ENCODE data around the gene TESMIN.

Gene TESMIN

GRCh38 chr11:68761801-68762200 is 10.5 kb upstream of the TESMIN start:
- DNase-seq (ENCODE audit: low spot score) = no peak

GRCh38 chr11:68759991-68760390 is 8.7 kb upstream of the TESMIN start:
- DNase-seq (ENCODE audit: low spot score) = no peak

- no peak for DNase-seq (ENCODE audit: low spot score)
These were observed 6.4 kb upstream of the TESMIN start for GRCh38 chr11:68757711-68758110.

- DNase-seq (ENCODE audit: low spot score) = no peak
These were observed 4.9 kb upstream of the TESMIN start for GRCh38 chr11:68756171-68756766.

DNA sequence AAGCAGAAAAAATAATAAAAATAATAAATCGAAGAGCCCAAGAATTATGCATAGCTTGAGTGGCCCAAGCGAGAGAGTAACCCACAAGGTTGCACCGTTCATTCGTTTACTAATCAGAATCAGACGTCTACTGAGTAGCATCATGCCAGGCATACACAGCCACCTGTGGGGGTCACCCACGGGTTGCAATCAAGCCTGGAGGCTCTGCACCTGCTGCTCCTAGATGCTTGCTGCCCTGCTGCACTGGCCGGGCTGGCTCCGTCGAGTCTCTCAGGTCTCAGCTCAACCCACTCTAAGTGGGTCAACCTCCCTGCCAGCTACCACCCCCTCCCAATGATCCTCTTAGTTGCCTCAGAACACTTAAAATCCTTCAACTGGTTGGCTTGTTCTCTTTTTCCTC is 2.0 kb upstream of the TESMIN start:
- no peak for DNase-seq (ENCODE audit: low spot score)

GRCh38 chr11:68751004-68751325 is 355 bp downstream of the TESMIN start:
- DNase-seq (ENCODE audit: low spot score) = no peak

DNA sequence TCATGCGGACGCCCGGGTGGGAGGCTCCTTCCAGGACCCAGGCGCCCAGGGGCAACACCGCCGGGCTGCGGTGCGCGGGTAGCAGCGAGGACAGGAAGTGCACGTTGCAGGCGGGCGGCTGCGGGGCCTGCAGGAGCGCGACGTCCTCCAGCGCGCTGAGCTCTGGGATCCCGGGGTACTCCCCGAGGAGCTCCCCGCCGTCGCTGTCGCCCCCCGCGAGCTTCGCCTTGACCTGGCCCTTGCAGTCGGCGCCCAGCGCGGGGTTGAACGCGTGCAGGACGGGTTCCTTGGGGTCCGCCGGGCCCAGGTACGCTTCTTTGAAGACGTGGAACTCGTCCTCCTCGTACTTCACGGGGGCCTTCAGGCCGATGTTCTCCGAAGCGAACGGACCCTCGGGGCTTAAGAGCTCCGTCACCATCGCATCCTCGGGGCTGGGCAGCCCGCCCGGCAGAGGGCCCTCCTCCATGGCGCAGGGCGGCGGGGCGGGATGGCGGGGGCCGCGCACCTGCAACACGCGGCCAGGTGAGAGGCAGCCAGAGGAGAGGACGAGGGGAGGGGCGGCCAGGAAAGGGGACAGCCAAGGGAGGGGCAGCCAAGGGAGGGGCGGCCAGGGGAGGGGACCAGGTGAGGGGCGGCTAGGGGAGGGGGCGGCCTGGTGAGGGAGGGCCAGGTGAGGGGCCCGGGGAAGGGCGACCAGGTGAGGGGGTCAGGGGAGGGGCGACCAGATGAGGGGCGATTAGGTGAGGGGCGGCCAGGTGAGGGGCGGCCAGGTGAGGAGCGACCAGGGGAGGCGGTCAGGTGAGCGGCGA is 921 bp downstream of the TESMIN start:
- DNase-seq (ENCODE audit: low spot score) = no peak

DNA sequence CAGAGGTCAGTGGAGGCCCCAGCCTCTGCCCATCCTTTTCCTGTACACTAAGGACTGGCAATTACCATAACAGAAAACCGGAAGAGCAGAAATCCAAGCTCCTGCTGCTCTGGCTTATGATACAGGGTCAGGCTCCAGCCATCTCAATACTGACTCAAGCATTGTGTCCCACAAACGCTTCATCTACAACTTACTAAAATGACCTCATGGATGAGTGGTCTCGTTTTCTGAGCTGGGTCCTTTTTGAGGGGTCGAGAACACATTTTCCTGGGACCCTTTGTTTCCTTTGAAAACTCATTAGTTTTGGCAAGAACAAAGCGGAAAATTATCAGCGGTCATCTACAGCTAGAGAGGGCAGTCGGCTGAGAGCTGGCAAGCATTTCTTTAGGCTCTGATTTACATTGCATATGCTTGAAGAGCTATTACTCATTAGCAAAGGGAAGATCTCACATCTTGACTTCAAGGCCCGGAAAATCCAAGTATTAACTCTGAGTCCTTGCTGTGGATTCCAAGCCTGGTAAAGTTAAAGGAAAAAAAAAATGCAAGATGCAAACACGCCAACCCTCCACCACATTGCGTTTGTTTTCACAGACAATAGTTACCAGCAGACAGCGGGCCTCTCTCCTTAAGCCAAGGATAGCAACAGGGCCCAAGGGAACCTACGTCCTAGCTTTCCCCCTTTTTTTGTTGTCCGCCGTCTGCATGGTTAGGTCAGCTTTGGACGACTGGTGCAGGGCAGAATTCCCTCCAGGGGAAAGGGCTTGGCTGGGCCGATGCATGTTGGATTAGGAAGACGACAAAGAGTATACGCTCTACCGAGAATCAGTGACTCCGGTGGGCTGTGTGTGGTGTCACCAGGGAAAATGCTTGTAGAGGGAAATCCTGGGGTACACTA is 1.8 kb downstream of the TESMIN start:
- no peak for DNase-seq (ENCODE audit: low spot score)

- no peak for DNase-seq (ENCODE audit: low spot score)
These were observed 3.3 kb downstream of the TESMIN start for GRCh38 chr11:68748061-68748460.

GRCh38 chr11:68743539-68743938 is 7.8 kb downstream of the TESMIN start:
- no peak for DNase-seq (ENCODE audit: low spot score)

DNA sequence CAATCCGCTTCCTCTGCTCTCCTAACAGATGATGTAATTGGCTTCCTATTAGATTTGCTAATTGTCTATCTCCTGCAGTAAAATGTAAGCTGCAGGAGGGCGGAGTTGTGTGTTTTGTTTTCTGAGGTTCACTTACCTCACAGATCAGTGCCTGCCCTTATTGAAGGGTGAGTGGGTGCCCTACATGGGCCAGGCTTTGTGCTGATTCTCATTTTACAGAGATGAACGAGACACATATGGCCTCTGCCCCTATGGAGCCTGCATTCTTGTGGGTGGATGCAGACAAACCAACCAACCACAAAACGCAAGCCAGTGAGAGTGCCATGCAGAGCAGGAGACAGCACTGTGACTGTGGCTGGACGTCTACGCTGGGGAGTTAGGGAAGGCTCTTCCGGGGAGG is 9.9 kb downstream of the TESMIN start:
- DNase-seq (ENCODE audit: low spot score) = no peak

- DNase-seq (ENCODE audit: low spot score) = no peak
These were observed 15.7 kb downstream of the TESMIN start for GRCh38 chr11:68735646-68736045.

- no peak for DNase-seq (ENCODE audit: low spot score)
These were observed 16.2 kb downstream of the TESMIN start for GRCh38 chr11:68735125-68735524.

DNA sequence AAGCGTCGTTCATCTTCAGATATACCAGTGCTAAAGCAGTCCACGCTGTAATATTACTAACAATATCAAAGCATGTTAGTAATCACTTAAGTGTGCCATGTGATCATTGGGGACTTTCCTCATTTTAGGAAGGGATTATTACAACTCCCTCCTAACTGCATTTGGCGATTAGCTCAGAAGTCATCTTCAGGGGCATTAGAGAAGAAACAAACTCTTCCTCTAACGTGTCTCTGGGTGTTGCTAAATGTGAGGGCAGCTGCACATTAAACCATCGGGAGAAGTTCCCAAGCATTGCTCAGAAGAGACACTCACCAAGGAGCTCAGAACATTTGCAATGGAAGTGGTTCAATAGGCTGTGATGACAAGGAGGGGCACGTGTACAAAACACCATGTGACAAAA is 17.2 kb downstream of the TESMIN start:
- no peak for DNase-seq (ENCODE audit: low spot score)

- no peak for DNase-seq (ENCODE audit: low spot score)
These were observed 23.5 kb downstream of the TESMIN start for GRCh38 chr11:68727783-68728182.

DNA sequence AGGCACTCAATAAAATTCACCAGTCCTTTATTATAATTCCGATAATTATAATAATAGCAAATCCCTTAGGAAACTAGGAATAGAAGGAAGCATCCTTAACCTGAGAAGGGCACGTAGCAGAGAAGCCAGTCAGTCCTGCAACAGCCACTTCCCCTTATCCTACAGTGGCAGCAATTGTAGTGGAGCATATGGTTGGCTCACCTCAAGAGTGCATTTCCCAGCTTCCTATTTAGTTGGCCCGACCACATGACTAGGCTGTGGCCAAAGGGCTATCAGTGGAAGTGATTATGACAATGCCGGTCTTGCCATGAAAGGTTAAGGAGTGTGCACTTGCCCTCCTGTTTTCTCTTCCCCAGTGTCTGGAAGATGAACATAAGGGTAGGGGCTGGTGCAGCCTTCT is 27.0 kb downstream of the TESMIN start:
- DNase-seq (ENCODE audit: low spot score) = no peak

DNA sequence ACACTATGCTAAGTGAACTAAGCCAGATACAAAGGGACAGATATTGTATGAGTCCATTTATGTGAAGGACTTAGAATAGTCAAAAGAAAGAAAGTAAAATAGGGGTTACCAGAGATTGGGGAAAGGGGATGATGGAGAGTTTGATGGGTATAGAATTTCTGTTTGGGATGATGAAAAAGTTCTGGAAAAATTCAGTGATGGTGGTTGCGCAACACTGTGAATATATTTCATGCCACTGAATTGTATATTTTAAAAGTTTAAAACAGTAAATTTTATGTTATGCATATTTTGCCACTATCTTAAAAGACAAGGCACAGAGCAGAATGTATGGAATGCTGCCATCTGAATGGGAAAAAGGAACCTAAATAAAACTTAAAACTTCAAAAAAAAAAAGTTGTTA is 29.2 kb downstream of the TESMIN start:
- DNase-seq (ENCODE audit: low spot score) = no peak

GRCh38 chr11:68721075-68721474 is 30.2 kb downstream of the TESMIN start:
- DNase-seq (ENCODE audit: low spot score) = no peak

GRCh38 chr11:68715456-68716122 is 35.7 kb downstream of the TESMIN start:
- DNase-seq (ENCODE audit: low spot score) = no peak

DNA sequence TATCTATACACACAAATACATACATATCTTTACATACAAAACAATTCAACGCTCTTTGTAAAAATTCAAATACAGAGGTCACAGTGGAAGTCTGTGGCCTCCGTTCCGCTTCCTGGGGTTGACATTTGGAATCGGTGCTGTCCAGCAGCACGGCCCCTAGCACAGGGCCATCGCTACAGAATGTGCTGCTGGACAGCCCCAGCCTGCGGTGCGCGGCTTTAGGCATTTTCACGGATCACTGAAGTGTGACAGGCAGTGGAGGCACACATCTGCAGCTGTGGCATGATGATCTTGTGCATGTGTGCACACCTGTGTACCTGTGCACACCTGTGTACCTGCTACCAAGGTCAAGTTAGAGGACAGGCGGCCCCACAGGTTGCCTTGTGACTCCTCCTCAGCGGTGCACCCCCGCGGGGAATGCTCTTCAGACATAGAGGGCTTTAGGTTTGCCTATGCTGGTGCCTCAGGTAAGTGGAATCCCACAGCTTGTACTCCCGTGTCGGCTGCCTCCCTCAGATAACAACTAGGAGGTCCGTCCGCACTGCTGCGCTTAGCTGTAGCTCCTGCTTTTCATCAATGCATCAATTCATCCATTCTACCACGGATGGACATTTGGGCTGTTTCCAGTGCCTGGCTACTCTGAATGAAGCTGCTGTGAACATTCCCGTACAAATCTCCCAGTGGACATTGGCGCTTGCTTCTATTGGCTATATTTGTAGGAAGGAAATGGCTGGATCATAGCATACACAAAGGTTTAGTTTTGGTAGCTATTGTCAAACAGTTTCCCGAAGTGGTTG is 37.1 kb downstream of the TESMIN start:
- no peak for DNase-seq (ENCODE audit: low spot score)

DNA sequence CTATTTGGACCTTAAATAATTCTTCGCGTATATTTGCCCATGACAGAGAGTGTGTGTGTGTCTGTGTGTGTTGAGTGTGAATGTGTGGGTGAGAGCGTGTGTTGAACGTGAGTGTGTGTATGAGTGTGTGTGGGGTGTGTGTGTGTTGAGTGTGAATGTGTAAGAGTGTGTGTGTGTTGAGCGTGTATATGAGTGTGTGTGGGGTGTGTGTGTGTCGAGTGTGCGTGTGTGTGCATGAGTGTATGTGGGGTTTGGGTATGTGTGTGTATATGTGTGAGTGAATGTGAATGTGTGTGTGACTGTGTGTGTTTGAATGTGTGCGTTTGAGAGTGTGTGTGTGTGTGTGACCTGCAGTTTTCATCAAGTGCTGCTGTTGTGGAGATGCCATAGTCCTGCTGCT is 40.2 kb downstream of the TESMIN start:
- no peak for DNase-seq (ENCODE audit: low spot score)

GRCh38 chr11:68710409-68710808 is 40.9 kb downstream of the TESMIN start:
- no peak for DNase-seq (ENCODE audit: low spot score)

All from HuH-7.5 (cell line).